AG04449 (cell line): Measurements from ENCODE around the gene IP6K1.
A peak's percentile ranks its signal among the peaks of the same experiment; 100 is the strongest.

Experiments
- CTCF ChIA-PET: fragments of 350-600 bp; formaldehyde crosslinking; extraction: SDS; loops from one replicate; lab custom pipeline; 2021; ENCODE audit warnings: antibody characterized with exemption; lab: Yijun Ruan, JAX
- POLR2A ChIA-PET: fragments of 400-600, 350-600 bp; formaldehyde crosslinking; extraction: SDS; loops from one replicate; lab custom pipeline; 2020; ENCODE audit warnings: antibody characterized with exemption, inconsistent platforms; lab: Yijun Ruan, JAX
- DNase-seq: peaks from one replicate; pipeline ENCODE4 v3.0.0-alpha.2; 2010; ENCODE audit warnings: low read depth, low spot score
- H3K4me3 ChIP-seq: 2 replicates; pipeline ENCODE4 v1.5.1; 2011; ENCODE audit warnings: low read depth, mild to moderate bottlenecking, control low read depth, low read length
- TF ChIP-seq, protein P1 (sequence below): IDR thresholded peaks from one replicate; pipeline ENCODE4 v1.5.1; 2011; ENCODE audit warnings: mild to moderate bottlenecking, moderate library complexity, low read length, control low read depth, inconsistent platforms; ENCODE audit not compliant: insufficient read depth; ENCODE audit errors: missing control alignments

Gene IP6K1

GRCh38 chr3:49724586-49724985 lies 61.8 kb downstream of the IP6K1 start:
- no peak for DNase-seq
- TF ChIP-seq, protein P1, sequence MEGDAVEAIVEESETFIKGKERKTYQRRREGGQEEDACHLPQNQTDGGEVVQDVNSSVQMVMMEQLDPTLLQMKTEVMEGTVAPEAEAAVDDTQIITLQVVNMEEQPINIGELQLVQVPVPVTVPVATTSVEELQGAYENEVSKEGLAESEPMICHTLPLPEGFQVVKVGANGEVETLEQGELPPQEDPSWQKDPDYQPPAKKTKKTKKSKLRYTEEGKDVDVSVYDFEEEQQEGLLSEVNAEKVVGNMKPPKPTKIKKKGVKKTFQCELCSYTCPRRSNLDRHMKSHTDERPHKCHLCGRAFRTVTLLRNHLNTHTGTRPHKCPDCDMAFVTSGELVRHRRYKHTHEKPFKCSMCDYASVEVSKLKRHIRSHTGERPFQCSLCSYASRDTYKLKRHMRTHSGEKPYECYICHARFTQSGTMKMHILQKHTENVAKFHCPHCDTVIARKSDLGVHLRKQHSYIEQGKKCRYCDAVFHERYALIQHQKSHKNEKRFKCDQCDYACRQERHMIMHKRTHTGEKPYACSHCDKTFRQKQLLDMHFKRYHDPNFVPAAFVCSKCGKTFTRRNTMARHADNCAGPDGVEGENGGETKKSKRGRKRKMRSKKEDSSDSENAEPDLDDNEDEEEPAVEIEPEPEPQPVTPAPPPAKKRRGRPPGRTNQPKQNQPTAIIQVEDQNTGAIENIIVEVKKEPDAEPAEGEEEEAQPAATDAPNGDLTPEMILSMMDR, result no peak
- H3K4me3 ChIP-seq, result peak overlapping the region; percentile 65
- POLR2A ChIA-PET, result interaction anchor here (1.2 kb wide), 2 partner anchors 9 to 12 kb away, joined by 3 to 5 read pairs; no protein-coding TSS in a partner anchor
- CTCF ChIA-PET, result interaction anchor here (1.0 kb wide), 1 partner anchor 115 kb away, joined by 6 read pairs; no protein-coding TSS in a partner anchor

DNA sequence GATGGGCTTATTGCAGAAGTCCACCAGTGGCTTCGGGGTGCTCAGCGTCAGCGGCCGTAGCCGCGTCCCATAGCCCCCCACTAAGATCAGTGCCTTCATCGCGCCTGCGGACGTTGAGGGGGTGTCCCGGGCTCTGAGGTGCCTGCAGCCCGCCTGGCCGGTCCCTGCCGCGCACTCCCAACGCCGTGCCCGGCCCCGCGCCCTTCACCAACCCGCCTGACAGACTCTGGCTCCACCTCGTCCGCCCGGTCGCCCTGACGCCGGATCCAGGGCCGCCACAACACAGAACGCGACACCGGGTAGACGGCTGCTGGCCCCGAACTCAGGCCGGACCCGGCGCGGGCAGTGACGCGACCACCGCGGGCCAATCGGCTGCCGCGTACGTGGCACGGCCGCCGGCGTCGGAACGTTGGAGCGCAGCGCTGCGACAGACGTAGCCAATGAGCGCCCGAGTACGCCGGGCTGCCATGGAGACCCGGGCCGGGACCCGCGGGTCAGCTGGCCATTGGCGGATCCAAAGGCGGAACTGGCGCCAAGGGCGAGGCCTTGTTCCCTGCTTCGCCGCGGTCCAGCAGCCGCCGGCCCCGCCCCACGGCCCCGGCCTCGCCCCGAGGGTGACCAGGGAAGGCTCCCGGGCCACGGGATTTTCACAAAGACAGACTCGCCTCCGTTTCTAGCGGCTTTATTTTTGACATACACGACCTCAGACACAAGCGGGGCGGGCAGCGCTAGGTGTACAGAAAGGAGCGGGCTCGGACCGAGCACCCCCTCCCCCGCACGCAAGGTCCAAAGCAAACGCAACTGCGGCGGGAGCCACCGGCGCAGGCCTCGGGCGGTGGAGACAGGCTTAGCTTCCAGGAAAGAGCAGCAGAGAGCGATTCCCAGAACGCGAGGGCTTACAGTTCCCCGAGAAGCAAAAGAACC lies 62.5 kb downstream of the IP6K1 start, which contains the start of gene GMPPB:
GMPPB (minus strand) TSS at position 324 of the 924 bp plus-strand sequence; CDS start at position 99, 225 bp downstream.
- peak within 1 kb of the TSS; percentile 95 for H3K4me3 ChIP-seq
- TF ChIP-seq, protein P1, result no peak
- DNase-seq, result peak; percentile 62
- POLR2A ChIA-PET, result interaction anchor here (1.2 kb wide), 2 partner anchors 9 to 11 kb away, joined by 3 to 5 read pairs; no protein-coding TSS in a partner anchor
- CTCF ChIA-PET, result interaction anchor here (1.0 kb wide), 2 partner anchors 79 to 116 kb away, joined by 3 to 6 read pairs; partner anchors contain the start of gene INKA1

- ChIA-PET POLR2A (interaction anchor here (1.2 kb wide), 2 partner anchors 8 to 10 kb away, joined by 3 to 5 read pairs; no protein-coding TSS in a partner anchor), CTCF (interaction anchor here (1.0 to 1.1 kb wide), 3 partner anchors 24 to 116 kb away, joined by 3 read pairs; partner anchors contain the start of gene INKA1)
- no peak for DNase-seq
- H3K4me3 ChIP-seq, result peak overlapping the region; percentile 95
- TF ChIP-seq, protein P1, result no peak
Measured at GRCh38 chr3:49723296-49723627, 63.1 kb downstream of the IP6K1 start.

DNA sequence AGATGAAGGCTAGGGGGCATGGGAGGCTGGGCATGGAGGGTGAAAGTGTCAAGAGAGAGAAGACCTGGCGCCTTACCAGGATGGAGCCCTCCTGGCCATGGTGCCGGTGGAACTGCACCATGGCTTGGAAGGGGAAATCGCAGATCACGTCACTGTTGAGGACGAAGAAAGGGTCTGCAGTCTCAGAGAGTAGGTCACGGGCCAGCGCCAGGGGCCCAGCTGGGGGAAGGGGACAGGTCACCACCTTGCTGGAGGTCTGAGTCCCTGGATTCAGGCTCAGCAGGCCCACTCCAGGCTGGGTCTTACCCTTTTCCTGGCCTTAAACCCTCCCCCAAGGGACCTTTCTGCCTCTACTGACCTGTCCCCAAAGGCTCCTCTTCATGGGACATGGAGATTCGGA lies 63.4 kb downstream of the IP6K1 start:
- CTCF ChIA-PET, result interaction anchor here (1.0 to 1.1 kb wide), 3 partner anchors 23 to 117 kb away, joined by 3 read pairs; partner anchors contain the start of gene INKA1
- POLR2A ChIA-PET, result no interaction called here
- peak overlapping the region; percentile 95 for H3K4me3 ChIP-seq
- no peak for DNase-seq
- TF ChIP-seq, protein P1, result no peak

DNA sequence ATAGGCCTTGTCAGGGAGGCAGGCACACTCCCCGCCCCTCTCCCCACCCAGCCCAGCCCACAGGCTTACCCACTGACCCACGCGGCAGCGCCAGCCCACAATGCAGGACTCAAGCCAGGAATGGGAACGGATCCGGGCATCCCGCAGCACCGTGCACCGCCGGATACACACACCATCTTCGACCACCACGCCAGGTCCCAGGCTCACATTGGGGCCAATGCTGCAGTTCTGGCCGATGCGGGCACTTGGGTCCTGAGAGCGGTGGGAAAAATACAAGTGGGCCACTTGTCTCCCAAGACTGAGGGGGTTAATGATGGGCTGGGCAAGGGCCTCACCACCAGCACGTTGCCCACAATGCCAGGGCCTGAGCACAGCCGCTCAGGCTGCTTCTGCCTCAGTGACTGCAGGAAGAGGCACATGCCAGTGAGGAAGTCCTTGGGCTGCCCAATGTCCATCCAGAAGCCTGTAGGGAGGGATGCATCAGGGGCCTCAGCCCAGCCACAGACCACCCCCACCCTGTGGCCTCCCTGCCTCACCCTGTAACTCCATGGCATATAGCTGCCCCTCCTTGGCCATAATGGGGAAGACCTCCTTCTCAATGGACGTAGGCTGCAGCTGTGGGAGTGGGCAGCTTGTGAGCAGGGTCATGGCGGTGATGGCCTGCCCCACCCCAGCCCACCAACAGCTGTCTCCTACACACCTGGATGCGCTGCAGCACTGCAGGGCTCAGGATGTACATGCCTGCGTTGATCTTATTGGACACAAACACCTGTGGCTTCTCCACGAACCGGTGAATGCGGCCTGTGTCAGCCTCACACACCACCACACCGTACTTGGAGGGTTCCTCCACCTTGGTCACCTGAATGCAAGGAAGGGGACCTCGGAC lies 64.2 kb downstream of the IP6K1 start:
- H3K4me3 ChIP-seq, result peak overlapping the region; percentile 95
- TF ChIP-seq, protein P1, result no peak
- CTCF ChIA-PET, result interaction anchor here (1.0 to 2.6 kb wide), 4 partner anchors 23 to 118 kb away, joined by 3 to 21 read pairs (median 3); no protein-coding TSS in a partner anchor
- no peak for DNase-seq
- POLR2A ChIA-PET, result no interaction called here
